Measurements from ENCODE around the gene SH2D1A. TPM values are rescaled to one million over a fixed set of nuclear protein-coding genes. Genes with fewer than 3 reads are reported as not detected.
"Not testable (repeated sequence)": the region's sequence is repeated elsewhere in the genome, so short reads cannot be mapped to it uniquely, and the experiment has no call there.

Gene SH2D1A
- total RNA-seq (2014; rRNA removed) = not detected in 2 replicates
- polyA plus RNA-seq (2012) = not detected

DNA sequence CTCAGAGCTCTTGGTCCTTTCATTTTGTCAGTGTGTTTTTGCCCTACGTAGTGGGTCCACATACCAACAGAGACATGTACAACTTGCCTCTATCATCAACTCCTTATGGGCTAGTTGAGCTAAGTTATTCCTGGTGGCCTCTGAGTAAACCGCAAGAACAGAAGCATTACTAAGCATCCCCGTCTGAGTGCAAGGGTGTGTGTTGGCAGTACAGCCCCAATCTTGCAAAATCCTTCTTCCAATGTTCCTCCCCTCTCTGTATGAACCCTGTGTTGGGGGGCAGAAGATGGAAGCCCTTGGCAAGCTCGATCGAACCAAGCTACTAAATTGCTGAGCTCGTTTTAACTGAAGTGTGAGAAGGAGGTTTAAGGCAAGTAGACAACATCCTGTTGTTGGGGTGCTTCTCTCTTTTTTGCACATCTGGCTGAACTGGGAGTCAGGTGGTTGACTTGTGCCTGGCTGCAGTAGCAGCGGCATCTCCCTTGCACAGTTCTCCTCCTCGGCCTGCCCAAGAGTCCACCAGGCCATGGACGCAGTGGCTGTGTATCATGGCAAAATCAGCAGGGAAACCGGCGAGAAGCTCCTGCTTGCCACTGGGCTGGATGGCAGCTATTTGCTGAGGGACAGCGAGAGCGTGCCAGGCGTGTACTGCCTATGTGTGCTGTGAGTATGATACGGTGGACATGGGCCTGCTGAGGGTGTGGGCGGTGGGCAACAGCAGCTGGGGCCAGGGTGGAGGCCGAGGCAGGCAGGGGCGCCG, at the start of gene SH2D1A:
Gene SH2D1A, plus strand, starts transcription at position 447 of the 760 bp plus-strand sequence. Its CDS starts 80 bp downstream, at position 527.
- DNase-seq (ENCODE audit: low read depth) = no peak

- DNase-seq (ENCODE audit: low read depth) = not testable (repeated sequence)
Measured at GRCh38 chrX:124299323-124299722, 47.0 kb upstream of the SH2D1A start.

DNA sequence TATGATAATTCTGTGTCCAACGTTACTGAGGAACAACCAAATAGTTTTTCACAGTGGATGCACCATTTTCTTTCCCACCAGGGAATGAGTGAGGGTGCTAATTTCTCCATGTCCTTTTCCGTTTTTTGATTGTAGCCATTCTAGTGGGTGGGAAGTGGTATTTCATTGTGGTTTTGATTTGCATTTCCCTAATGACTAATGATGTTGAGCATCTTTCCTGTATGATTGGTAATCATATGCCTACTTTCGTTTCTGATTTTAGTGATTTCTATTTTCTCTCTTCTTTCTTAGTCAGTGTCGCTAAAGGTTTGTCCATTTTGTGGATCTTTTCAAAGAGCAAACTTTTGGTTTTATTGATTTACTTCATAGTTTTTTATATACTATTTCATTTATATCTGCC, 46.0 kb upstream of the SH2D1A start:
- DNase-seq (ENCODE audit: low read depth) = no peak

DNA sequence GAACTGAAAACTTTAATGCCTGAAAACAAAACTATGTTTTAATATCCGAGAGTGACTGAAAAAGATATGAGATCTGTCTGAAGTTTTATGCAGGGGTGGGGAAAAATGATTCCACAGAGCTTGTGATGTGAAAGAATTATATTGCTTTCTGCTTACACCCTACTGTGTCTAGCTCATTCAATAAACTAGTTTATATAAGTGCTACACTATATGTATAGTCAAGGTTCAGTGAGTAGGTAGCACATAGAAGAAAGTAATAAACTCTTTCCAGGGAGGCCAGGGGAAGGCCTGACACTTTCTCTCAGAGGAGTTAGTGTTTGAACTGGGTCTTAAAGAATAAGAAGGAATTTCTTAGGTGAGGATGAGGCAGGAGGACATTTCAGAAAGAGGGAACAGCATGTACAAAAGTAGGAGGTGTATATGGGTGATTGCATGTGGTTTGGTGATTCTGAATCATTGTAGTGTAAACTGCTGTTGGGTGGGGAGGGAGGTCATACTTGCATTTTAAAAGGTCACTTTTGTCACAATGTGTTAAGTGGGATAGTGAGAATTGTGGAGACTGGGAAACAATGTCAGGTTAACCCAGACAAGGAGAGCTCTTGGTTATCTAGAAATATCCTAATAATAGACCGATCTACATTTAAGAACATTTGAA, 39.0 kb upstream of the SH2D1A start:
- no peak for DNase-seq (ENCODE audit: low read depth)

- DNase-seq (ENCODE audit: low read depth) = no peak
Measured at GRCh38 chrX:124325732-124326131, 20.6 kb upstream of the SH2D1A start.

DNA sequence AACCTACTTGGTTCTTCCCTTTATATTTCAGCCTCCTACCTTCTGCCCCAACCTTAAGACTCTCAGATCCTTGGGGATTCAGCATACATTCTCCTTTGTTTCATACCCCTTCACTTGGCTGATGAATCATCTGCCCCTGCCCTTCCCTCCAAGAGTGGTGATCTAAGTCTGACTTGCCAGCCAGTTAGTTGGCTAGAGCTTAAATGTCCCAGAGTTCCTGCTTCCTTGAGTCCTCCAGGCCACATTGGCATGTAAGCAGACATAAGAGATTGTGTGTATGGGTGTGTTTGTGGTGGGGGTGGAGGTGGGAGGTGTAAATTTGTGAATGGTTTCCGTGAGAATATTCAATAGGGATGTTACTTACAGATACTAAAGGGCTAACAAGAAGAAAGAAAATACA, 17.6 kb upstream of the SH2D1A start:
- DNase-seq (ENCODE audit: low read depth) = no peak

DNA sequence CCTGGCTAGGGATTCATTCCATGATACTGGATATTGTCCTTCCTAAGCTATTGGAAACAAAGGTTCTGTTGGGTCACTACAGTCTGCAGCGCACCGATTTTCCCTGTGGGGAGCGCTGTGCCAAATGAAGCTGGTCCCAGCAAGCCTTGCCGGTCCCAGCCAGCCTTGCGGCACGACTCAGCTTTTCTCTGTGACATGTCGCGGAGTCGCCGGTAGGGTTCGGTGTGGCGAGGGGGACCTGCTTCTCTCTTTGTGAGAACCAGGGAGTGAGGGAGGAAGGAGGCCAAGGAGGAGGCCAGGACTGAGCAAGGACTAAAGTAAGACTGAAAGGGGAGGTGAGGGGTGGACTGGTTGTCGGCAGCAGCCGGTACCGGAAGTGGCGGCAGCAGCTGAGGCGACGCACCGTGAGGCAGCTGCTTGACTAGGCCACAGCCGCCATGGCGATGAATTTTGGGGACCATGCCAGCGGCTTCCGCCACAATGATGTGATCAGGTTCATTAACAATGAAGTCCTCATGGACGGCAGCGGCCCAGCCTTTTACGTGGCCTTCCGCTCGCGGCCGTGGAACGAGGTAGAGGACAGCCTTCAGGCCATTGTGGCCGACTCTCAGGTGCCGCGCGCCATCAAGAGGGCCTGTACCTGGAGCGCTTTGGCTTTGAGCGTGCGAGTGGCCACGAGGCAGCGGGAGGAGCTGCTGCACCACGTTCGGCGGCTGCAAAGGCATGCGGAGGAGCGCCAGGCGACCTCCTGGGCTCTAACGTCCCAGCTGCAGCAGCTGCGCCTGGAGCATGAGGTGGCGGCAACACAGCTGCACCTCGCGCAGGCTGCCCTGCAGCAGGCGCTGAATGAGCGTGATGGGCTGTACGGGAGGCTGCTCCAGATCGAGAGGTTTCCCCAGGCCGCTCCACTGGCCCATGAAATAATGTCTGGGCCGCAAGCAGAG, 13.6 kb upstream of the SH2D1A start, which contains the start of gene TEX13D:
Gene TEX13D, plus strand, starts transcription at position 180 of the 944 bp plus-strand sequence. Its CDS starts 258 bp downstream, at position 438.
- no peak for DNase-seq (ENCODE audit: low read depth)

DNA sequence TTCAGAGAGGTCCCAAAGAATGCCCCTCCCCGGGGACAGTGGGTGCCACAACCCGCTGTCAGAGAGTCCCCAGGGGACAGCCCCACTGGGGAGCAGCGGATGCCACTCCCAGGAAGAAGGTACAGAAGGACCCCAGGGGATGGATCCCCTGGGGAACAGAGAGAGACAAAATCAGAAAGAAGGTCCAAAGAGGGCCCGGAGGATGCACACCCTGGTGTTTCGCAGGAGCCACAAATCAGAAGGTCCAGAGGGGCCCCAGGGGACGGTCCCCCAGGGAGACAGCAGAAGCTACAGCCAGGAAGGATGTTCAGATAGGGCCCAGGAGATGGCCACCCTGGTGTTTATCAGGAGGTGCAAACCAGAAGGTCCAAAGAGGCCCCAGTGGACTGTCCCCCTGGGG, 12.5 kb upstream of the SH2D1A start:
- DNase-seq (ENCODE audit: low read depth) = no peak

- DNase-seq (ENCODE audit: low read depth) = not testable (repeated sequence)
Measured at GRCh38 chrX:124334555-124334954, 11.8 kb upstream of the SH2D1A start.

- DNase-seq (ENCODE audit: low read depth) = no peak
Measured at GRCh38 chrX:124335598-124335997, 10.8 kb upstream of the SH2D1A start.

DNA sequence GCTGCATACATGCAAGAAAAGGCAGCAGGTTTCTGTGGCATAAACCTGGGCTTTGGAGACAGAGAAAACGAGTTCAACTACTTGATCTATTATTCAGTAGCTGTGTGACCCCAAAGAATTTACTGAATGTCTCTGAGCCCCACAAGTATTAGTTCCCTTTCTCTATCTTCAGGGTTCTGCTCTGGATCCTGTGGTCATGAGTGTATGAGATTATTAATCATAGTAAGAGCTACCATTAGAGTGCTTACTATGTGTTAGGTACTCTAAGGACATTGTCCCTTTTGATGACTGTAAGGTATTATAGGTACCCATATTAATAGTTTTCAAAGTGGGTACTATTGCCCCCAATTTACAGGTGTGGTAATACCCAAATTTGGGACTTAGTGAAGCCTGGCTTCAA, 8.4 kb upstream of the SH2D1A start:
- DNase-seq (ENCODE audit: low read depth) = no peak

DNA sequence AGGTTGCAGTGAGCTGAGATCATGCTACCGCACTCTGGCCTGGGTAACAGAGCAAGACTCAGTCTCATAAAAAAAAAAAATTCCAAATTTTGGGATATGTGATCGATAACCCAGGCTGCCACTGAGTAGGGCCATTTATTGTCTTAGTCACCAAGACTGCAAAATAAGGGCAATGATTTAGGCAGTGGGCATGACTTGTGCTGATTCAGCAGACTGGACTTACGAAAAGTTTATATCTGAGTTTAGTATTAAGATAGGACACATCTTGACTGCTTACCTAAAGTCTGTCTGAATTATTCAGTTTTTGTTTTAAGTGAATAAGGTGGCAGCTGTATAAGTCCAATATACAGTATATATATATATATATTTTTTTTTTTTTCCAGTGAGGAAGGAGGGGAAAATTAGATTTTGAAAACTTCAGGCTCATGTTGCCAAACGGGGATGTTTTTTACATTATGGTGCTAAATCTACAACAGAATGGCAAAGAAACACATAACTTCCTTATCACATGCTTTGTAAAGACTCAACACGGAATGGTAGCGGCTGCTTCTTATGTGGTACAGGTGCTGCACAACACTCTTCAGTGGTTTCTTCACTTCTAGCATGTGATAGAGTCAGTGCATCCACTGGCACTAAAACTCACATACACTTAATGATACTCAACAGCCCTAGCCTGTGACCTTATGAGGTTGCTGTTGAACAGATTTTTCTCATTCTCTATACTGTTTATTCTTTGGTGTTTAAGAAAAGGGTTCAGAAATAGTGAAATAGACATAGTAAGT, 7.4 kb upstream of the SH2D1A start:
- no peak for DNase-seq (ENCODE audit: low read depth)

- no peak for DNase-seq (ENCODE audit: low read depth)
Measured at GRCh38 chrX:124341396-124342132, 4.8 kb upstream of the SH2D1A start.

DNA sequence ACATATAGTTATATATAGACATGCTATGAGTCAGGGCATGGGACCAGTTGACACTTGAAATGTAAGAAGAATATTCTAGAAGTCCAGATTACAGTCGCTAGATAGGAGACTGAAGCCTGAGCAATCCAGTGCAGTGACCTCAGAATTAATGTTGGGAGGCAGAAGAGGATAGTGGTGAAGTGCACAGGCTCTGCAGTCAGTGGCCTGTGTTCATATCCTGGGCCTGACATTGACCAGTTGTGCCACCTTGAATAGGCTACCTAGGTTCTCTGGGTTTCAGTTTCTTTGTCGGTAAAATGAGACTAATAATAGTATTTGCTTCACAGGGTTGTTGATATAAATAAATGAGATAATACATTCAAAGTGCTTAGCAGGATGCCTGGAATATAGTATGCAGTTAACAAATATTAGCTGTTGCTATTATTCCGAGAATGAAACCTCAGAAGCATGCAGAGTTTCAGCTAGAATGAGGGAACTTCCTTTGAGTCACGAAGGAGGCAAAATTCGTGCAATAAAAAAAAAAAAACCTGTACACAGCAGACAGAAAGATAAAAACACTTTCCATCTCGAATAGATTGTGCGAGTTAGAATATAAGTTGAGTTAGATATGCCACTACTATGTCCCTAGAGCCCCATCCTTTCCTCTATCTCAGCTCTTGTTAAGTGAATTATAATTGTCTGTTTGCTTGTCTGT, 4.0 kb upstream of the SH2D1A start:
- no peak for DNase-seq (ENCODE audit: low read depth)

GRCh38 chrX:124343016-124343415, 3.3 kb upstream of the SH2D1A start:
- no peak for DNase-seq (ENCODE audit: low read depth)

GRCh38 chrX:124344246-124344645, 2.1 kb upstream of the SH2D1A start:
- no peak for DNase-seq (ENCODE audit: low read depth)

DNA sequence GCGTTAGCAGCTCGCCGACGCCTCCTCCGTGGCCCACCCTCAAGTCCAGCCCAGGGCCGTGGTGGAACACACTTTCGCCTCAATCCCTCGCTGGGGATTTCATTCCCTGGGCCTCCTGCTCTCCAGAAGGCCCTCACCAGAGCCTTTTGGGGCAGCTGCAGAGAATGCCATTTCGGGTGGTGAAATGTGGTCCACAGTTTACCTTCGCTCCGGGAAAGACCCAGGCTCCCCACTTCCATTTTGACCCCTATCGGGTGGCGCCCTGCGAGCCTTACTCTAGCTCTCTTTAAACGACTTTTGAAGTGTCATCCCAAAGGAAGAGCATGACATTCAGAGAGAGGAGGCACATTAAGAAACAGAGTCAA, 496 bp downstream of the SH2D1A start:
- no peak for DNase-seq (ENCODE audit: low read depth)

DNA sequence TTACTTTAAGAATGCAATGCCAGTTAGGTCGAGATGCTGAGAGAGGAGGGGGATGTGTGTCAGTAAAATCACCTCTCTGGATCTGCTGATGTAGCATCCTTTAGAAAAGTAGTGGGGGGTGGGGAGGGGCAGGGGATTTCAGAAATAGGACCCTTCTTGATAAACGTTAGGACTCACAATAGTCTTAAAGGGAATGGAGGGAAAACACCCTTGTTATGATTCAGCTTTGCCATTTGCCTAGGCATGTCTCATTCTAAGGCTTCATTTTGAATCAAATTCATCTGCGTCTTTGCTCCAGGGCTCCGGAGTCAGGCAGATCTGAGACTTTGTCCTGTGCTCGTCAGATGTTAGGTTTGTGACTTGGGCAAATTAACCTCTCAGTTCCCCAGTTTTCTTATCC, 879 bp downstream of the SH2D1A start:
- no peak for DNase-seq (ENCODE audit: low read depth)

DNA sequence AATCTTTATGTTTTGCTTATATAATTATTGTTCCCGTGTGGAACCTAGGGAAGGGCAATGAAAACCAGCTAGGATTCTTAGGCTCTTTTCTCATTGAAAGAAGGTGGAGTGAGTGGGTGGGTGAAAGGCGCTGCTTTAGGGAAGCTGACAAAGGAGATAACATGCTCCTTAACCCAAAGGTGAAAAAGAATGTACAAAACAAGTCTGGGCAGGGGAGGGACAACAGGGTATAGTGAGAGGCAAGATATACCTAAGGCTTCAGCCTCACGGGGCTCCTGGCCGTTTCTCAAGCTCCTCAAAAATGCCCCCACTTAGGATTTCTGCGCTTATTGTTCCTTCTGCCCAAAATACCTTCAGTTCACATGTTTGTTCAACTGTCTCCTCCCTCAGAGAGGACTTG, 1.8 kb downstream of the SH2D1A start:
- no peak for DNase-seq (ENCODE audit: low read depth)

Data from LHCN-M2 (cell line).